HepG2 (cell line): Measurements from ENCODE around the gene ZFAND2A. TPM values are rescaled to one million over a fixed set of nuclear protein-coding genes. Genes with fewer than 3 reads are reported as not detected.

Experiments used
- ARID4A ChIP-seq: sonication (generic); formaldehyde crosslinking; IDR thresholded peaks from 2 replicates; pipeline ENCODE4 v1.5.0; 2020; ENCODE audit warnings: mild to moderate bottlenecking, missing genetic modification reagents, borderline replicate concordance
- ARNTL ChIP-seq: sonication (generic); formaldehyde crosslinking; IDR thresholded peaks from 2 replicates; pipeline ENCODE4 v1.4.0; 2020; ENCODE audit warnings: mild to moderate bottlenecking, missing genetic modification reagents
- E2F5 ChIP-seq: sonication (generic); formaldehyde crosslinking; conservative IDR thresholded peaks from 2 replicates; pipeline ENCODE4 v1.4.0; 2020; ENCODE audit warnings: missing genetic modification reagents
- GLI4 ChIP-seq: sonication (generic); formaldehyde crosslinking; IDR thresholded peaks from 2 replicates; pipeline ENCODE4 v1.5.1; 2020; ENCODE audit warnings: missing genetic modification reagents, mild to moderate bottlenecking, moderate library complexity, borderline replicate concordance
- IKZF4 ChIP-seq: sonication (generic); formaldehyde crosslinking; IDR thresholded peaks from 2 replicates; pipeline ENCODE4 v1.5.1; 2020; ENCODE audit warnings: borderline replicate concordance, mild to moderate bottlenecking, low read depth, missing genetic modification reagents; ENCODE audit errors: not compliant biosample characterization
- KLF6 ChIP-seq: IDR thresholded peaks from 2 replicates; pipeline ENCODE4 v1.8.0; 2016; ENCODE audit warnings: missing biosample characterization, missing genetic modification reagents
- MBD4 ChIP-seq: IDR thresholded peaks from 2 replicates; pipeline ENCODE4 v1.6.1; 2012; ENCODE audit warnings: low read length, inconsistent platforms, borderline replicate concordance
- MXD4 ChIP-seq: IDR thresholded peaks from 2 replicates; pipeline ENCODE4 v1.6.1; 2016; ENCODE audit warnings: mild to moderate bottlenecking, missing biosample characterization, missing genetic modification reagents
- NFIB ChIP-seq: sonication (generic); formaldehyde crosslinking; IDR thresholded peaks from 2 replicates; pipeline ENCODE4 v1.9.0; 2021; ENCODE audit warnings: missing genetic modification reagents, mild to moderate bottlenecking, borderline replicate concordance
- REPIN1 ChIP-seq: sonication (generic); formaldehyde crosslinking; IDR thresholded peaks from 2 replicates; pipeline ENCODE4 v1.8.0; 2022; ENCODE audit warnings: missing genetic modification reagents, low read depth, mild to moderate bottlenecking, borderline replicate concordance
- SPEN ChIP-seq: sonication (generic); formaldehyde crosslinking; IDR thresholded peaks from 2 replicates; pipeline ENCODE4 v1.5.1; 2020; ENCODE audit warnings: low read depth, mild to moderate bottlenecking, missing genetic modification reagents
- TBL1XR1 ChIP-seq: fragments of 150-350 bp; IDR thresholded peaks from 2 replicates; pipeline ENCODE4 v1.6.1; 2014; ENCODE audit warnings: borderline replicate concordance, low read length; ENCODE audit not compliant: partially characterized antibody
- ZNF24 ChIP-seq: fragments of 450-650 bp; IDR thresholded peaks from 2 replicates; pipeline ENCODE4 v1.6.1; 2017; ENCODE audit warnings: antibody characterized with exemption, mild to moderate bottlenecking
- ZNF670 ChIP-seq: sonication (generic); formaldehyde crosslinking; IDR thresholded peaks from 2 replicates; pipeline ENCODE4 v1.8.0; 2022; ENCODE audit warnings: mild to moderate bottlenecking, missing genetic modification reagents, borderline replicate concordance
- ZNF687 ChIP-seq: sonication (generic); formaldehyde crosslinking; IDR thresholded peaks from 2 replicates; pipeline ENCODE4 v1.5.1; 2020; ENCODE audit warnings: mild to moderate bottlenecking, missing genetic modification reagents, moderate library complexity
- polyA plus RNA-seq, 8 experiments: library from polyadenylated mRNA; depleted of rRNA in 3 of 8; stranded (reverse) in 7 of 8; unstranded in 1 of 8; fragments of >200 nt; fragmentation: Illumina TruSeq in 4 of 8; extraction: Trizol in 4 of 8; gene quantifications; 2 replicates each; pipeline versions ENCODE4 v1.2.1 to v1.2.3, GENCODE V29; 2011 to 2016; ENCODE audit warnings: low read depth in 4 of 8, missing spikeins in 1 of 8, mixed read lengths in 1 of 8; ENCODE audit not compliant: insufficient read depth in 1 of 8
- total RNA-seq, 5 experiments: library from RNA; depleted of rRNA; stranded (reverse); fragments of >200 nt; fragmentation: Illumina TruSeq; extraction: Trizol; gene quantifications; 2 replicates each; pipeline ENCODE4 v1.2.3, GENCODE V29; 2016; ENCODE audit warnings: low read depth in 1 of 5

The ZFAND2A gene
- total and polyA plus RNA-seq, 2 of the 13 experiments (the other 11 are each of a cell fraction or from before 2014, with no cell fraction given) = 140 to 153 TPM

- no peak for TF ChIP-seq IKZF4 (CRISPR knock-in tag)
- TF ChIP-seq REPIN1 (CRISPR knock-in tag) = peak; percentile 98
- TF ChIP-seq E2F5 = no peak
- TF ChIP-seq ZNF24 = peak; percentile 76
- peak; percentile 95 for TF ChIP-seq ZNF687 (CRISPR knock-in tag)
- TF ChIP-seq GLI4 (CRISPR knock-in tag) = peak; percentile 70; the same call in 1 of the 2 replicates
- no peak for TF ChIP-seq NFIB (CRISPR knock-in tag)
- TF ChIP-seq MXD4 (CRISPR knock-in tag) = peak; percentile 73
- peak; percentile 97 for TF ChIP-seq TBL1XR1
- TF ChIP-seq MBD4 = peak; percentile 91
- peak; percentile 80; the same call in 1 of the 2 replicates for TF ChIP-seq ARID4A (CRISPR knock-in tag)
- peak; percentile 97 for TF ChIP-seq SPEN (CRISPR knock-in tag)
- peak; percentile 94 for TF ChIP-seq ARNTL
- TF ChIP-seq KLF6 (CRISPR knock-in tag) = peak; percentile 84
- peak; percentile 95 for TF ChIP-seq ZNF670 (CRISPR knock-in tag)
These were observed 3.0 kb downstream of the ZFAND2A start (continued) for GRCh38 chr7:1156782-1157535.
